GM10266 (cell line): ENCODE data around the gene TST.

ENCODE experiments used
- DNase-seq: peaks from one replicate; pipeline ENCODE4 v3.0.0; 2012; ENCODE audit errors: extremely low spot score
- CTCF ChIP-seq: IDR thresholded peaks from 2 replicates; pipeline ENCODE4 v1.5.1; 2012; ENCODE audit warnings: mild to moderate bottlenecking, low read depth; ENCODE audit not compliant: control insufficient read depth, insufficient read depth; ENCODE audit errors: missing control alignments

TST gene

GRCh38 chr22:37019309-37020191 lies at the start of gene TST, which contains the start of gene MPST:
Gene TST (minus strand): TSS chr22:37019447. CDS start chr22:37018732, 715 bp downstream.
Gene MPST (plus strand): TSS chr22:37019742. CDS start chr22:37019837, 95 bp downstream.
- DNase-seq, result peak; percentile 93
- TF ChIP-seq CTCF, result no peak

- no peak for TF ChIP-seq CTCF
- no peak for DNase-seq
Observed at GRCh38 chr22:37068859-37069258, 49.6 kb upstream of the TST start.

GRCh38 chr22:37067428-37067827 lies 48.2 kb upstream of the TST start:
- no peak for TF ChIP-seq CTCF
- DNase-seq, result no peak

GRCh38 chr22:37065961-37066360 lies 46.7 kb upstream of the TST start:
- TF ChIP-seq CTCF, result no peak
- DNase-seq, result no peak

GRCh38 chr22:37065180-37065579 lies 45.9 kb upstream of the TST start:
- no peak for DNase-seq
- TF ChIP-seq CTCF, result no peak

GRCh38 chr22:37064553-37064952 lies 45.3 kb upstream of the TST start:
- DNase-seq, result no peak
- TF ChIP-seq CTCF, result no peak
